Liver (tissue), 3 donors: Measurements from ENCODE around the gene LRRC70.

Experiments
- EGR1 ChIP-seq, 2 donors: IDR thresholded peaks; 2 replicates each; pipeline ENCODE4 v1.6.1; 2016 to 2018; ENCODE audit warnings: antibody characterized with exemption in 2 of 2, low read depth in 2 of 2
- FOXA1 ChIP-seq: IDR thresholded peaks from 2 replicates; pipeline ENCODE4 v1.6.1; 2016; ENCODE audit warnings: antibody characterized with exemption
- JUND ChIP-seq, 2 donors: IDR thresholded peaks; 2 replicates each; pipeline ENCODE4 v1.6.1; 2016; ENCODE audit warnings: antibody characterized with exemption in 2 of 2
- RAD21 ChIP-seq, 2 donors: IDR thresholded peaks; 2 replicates each; pipeline ENCODE4 v1.6.1; 2016; ENCODE audit warnings: antibody characterized with exemption in 2 of 2, mild to moderate bottlenecking in 2 of 2
- RXRA ChIP-seq, 2 donors: IDR thresholded peaks; 2 replicates each; pipeline ENCODE4 v1.6.1; 2017 to 2018; ENCODE audit warnings: antibody characterized with exemption in 2 of 2, mild to moderate bottlenecking in 1 of 2
- SP1 ChIP-seq: IDR thresholded peaks from 2 replicates; pipeline ENCODE4 v1.6.1; 2018; ENCODE audit warnings: antibody characterized with exemption, mild to moderate bottlenecking
- YY1 ChIP-seq: IDR thresholded peaks from 2 replicates; pipeline ENCODE4 v1.6.1; 2016; ENCODE audit warnings: antibody characterized with exemption, mild to moderate bottlenecking
- TF ChIP-seq, protein P1 (sequence below): fragments of 150-350 bp; IDR thresholded peaks from 2 replicates; pipeline ENCODE4 v1.5.1; 2017; ENCODE audit warnings: improper control_type of control experiment, low read depth, low read length; ENCODE audit not compliant: missing input control
- TF ChIP-seq, protein P2 (sequence below): IDR thresholded peaks from 2 replicates; pipeline ENCODE4 v1.6.1; 2016; ENCODE audit warnings: antibody characterized with exemption
- donor health status: healthy.
- donor health status: healthy.

DNA sequence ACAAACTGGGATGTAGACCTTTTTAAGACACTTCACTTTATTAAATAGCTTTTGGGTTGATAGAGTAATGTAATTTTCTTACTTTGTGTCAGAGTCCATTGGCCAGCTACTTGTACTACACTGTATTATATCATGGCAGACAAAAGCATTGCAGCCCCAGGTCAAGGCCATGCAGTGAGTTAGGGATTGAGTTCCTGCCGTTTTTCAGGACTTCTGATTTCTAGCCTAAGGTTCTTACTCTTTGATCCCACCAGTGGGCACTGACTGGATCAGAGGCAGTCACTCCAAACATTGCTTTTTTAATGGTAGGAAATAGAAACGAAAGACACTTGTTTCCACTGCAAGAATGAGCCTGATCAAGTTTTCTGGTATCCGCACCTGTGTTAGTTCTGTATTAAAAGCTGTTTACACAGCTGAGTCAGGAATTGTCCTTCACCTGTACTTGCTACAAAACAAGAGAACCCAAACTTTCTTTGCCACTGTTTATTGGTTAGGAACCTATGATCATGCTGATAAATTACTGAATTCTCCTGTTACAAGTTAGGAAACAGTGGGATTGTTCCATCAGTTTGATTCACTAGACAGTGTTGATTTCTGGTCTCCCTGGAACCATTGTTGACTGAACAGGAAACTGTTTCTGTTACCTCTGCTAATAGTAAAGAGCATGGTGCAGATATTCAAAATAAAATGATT, 22.1 kb downstream of the LRRC70 start:
- TF ChIP-seq, protein P1, sequence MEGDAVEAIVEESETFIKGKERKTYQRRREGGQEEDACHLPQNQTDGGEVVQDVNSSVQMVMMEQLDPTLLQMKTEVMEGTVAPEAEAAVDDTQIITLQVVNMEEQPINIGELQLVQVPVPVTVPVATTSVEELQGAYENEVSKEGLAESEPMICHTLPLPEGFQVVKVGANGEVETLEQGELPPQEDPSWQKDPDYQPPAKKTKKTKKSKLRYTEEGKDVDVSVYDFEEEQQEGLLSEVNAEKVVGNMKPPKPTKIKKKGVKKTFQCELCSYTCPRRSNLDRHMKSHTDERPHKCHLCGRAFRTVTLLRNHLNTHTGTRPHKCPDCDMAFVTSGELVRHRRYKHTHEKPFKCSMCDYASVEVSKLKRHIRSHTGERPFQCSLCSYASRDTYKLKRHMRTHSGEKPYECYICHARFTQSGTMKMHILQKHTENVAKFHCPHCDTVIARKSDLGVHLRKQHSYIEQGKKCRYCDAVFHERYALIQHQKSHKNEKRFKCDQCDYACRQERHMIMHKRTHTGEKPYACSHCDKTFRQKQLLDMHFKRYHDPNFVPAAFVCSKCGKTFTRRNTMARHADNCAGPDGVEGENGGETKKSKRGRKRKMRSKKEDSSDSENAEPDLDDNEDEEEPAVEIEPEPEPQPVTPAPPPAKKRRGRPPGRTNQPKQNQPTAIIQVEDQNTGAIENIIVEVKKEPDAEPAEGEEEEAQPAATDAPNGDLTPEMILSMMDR: no peak
- TF ChIP-seq EGR1 (IDR thresholded peaks at IDR 0.05; ENCODE audit: low read depth in 2 of 2): no peak
- TF ChIP-seq RAD21 (IDR thresholded peaks at IDR 0.05): no peak
- no peak for TF ChIP-seq YY1
- no peak for TF ChIP-seq RXRA (IDR thresholded peaks at IDR 0.05)
- TF ChIP-seq, protein P2, sequence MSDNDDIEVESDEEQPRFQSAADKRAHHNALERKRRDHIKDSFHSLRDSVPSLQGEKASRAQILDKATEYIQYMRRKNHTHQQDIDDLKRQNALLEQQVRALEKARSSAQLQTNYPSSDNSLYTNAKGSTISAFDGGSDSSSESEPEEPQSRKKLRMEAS: no peak
- TF ChIP-seq JUND (IDR thresholded peaks at IDR 0.05): no peak
- no peak for TF ChIP-seq SP1
- no peak for TF ChIP-seq FOXA1
